Measurements from ENCODE around the gene CEMIP. TPM values are rescaled to one million over a fixed set of nuclear protein-coding genes. Genes with fewer than 3 reads are reported as not detected.

Gene CEMIP
- polyA plus RNA-seq, 2 of the 4 experiments (the other 2 are of a cell fraction): 0.54 to 0.84 TPM

DNA sequence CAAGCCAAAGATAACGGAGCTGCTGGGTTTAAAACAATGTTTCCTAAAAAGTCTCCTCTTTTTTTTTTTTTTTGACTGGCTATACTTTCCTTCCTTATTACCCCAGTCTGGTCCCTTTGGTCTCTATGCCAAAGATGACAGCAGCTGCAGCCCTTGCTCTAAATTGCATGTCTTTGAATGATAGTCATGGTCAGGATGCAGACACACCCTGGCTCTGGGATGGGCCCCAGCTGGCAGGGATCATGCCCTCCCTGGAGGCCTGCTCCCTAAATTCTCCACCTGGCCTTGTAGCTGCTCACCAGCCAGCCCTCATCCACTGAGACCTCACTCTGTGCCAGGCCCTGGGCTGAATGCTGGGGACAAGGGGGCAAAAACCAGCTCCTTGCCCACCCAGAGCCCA is 114.6 kb downstream of the CEMIP start:
- H3K4me1 ChIP-seq: peaks cover 5% of the 10 kb centered on the region; the same call in 1 of the 3 replicates
- CTCF ChIA-PET: interaction anchor here (1.0 to 1.5 kb wide), 2 partner anchors 76 to 198 kb away, joined by 3 to 4 read pairs; no protein-coding TSS in a partner anchor

DNA sequence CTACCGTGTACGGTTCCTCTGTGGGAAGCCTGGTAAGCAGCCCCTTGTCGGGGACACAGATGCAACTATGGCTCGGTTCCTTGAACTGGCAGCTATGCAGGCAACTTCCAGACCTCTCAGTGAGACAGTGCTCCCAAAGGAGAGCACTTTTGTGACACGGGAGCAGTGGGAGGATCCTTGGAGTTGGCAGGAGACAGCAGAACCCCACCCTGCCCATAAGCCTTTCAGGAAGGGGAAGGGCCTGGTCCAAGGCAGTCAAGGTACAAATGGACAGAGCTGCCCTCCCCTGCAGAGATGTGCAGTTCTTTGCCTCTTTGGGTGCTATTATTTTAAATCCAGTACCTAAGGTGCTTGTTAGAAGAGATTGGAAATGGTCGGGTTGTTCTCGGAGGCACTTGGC is 115.9 kb downstream of the CEMIP start:
- POLR2A ChIA-PET: no interaction called here
- no peak for ATAC-seq

More for the DNA sequence above, 114.6 kb downstream of the CEMIP start:
- H3K4me3 ChIP-seq: no peak overlapping the region
- POLR2A ChIA-PET: interaction anchor here (0.6 kb wide), 1 partner anchor 9 kb away, joined by 3 read pairs; no protein-coding TSS in a partner anchor
- DNase-seq (ENCODE audit: low read depth in 1 of 2, low spot score in 1 of 2): no peak
- WGBS (ENCODE audit: missing lambda C conversion rate): 75% methylated on average over 1 of the region's 1 CpG
- ATAC-seq: no peak
- FAIRE-seq: no peak
- H3K4me2 ChIP-seq: no peak overlapping the region
- peaks cover 6% of the 10 kb centered on the region; the same call in 2 of the 3 replicates for H3K9me3 ChIP-seq
- H3K27ac ChIP-seq: no peak overlapping the region
- no peak for TF ChIP-seq BHLHE40 (IDR thresholded peaks at IDR 0.05; ENCODE audit: low read depth, low read length)
- no peak for TF ChIP-seq REST (IDR thresholded peaks at IDR 0.05)
- TF ChIP-seq JUN (IDR thresholded peaks at IDR 0.05): no peak
- no peak for TF ChIP-seq ZSCAN20 (CRISPR knock-in tag; IDR thresholded peaks at IDR 0.05)
- TF ChIP-seq TFCP2L1 (CRISPR knock-in tag; IDR thresholded peaks at IDR 0.05): no peak
- no peak for TF ChIP-seq E2F6 (IDR thresholded peaks at IDR 0.05; ENCODE audit: borderline replicate concordance, low read depth)
- no peak for TF ChIP-seq TP53 (CRISPR knock-in tag; IDR thresholded peaks at IDR 0.05)
- no peak for TF ChIP-seq EHF (CRISPR knock-in tag; IDR thresholded peaks at IDR 0.05)
- TF ChIP-seq HOXB5 (CRISPR knock-in tag; IDR thresholded peaks at IDR 0.05): no peak
- no peak for TF ChIP-seq SREBF2 (IDR thresholded peaks at IDR 0.05)
- no peak for TF ChIP-seq FOXS1 (CRISPR knock-in tag; IDR thresholded peaks at IDR 0.05)
- TF ChIP-seq, protein P1, sequence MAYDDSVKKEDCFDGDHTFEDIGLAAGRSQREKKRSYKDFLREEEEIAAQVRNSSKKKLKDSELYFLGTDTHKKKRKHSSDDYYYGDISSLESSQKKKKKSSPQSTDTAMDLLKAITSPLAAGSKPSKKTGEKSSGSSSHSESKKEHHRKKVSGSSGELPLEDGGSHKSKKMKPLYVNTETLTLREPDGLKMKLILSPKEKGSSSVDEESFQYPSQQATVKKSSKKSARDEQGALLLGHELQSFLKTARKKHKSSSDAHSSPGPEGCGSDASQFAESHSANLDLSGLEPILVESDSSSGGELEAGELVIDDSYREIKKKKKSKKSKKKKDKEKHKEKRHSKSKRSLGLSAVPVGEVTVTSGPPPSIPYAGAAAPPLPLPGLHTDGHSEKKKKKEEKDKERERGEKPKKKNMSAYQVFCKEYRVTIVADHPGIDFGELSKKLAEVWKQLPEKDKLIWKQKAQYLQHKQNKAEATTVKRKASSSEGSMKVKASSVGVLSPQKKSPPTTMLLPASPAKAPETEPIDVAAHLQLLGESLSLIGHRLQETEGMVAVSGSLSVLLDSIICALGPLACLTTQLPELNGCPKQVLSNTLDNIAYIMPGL (CRISPR knock-in tag; IDR thresholded peaks at IDR 0.05; ENCODE audit: borderline replicate concordance): no peak

More for the DNA sequence above, 115.9 kb downstream of the CEMIP start:
- H3K4me2 ChIP-seq: no peak overlapping the region
- no peak for FAIRE-seq
- 71% methylated on average over 7 of the region's 7 CpGs for WGBS (ENCODE audit: missing lambda C conversion rate)
- TF ChIP-seq HEYL (CRISPR knock-in tag; IDR thresholded peaks at IDR 0.05) (no peak), FOSB (CRISPR knock-in tag; IDR thresholded peaks at IDR 0.05) (no peak), MAFK (IDR thresholded peaks at IDR 0.05; ENCODE audit: partially characterized antibody) (no peak), HDAC2 (IDR thresholded peaks at IDR 0.05) (no peak), BCL3 (IDR thresholded peaks at IDR 0.05) (no peak), MAZ (IDR thresholded peaks at IDR 0.05; ENCODE audit: borderline replicate concordance, low read depth, low read length) (no peak), HES2 (IDR thresholded peaks at IDR 0.05) (no peak), USF2 (IDR thresholded peaks at IDR 0.05) (no peak), MYC (IDR thresholded peaks at IDR 0.05; ENCODE audit: borderline replicate concordance, low read length) (no peak), EHF (CRISPR knock-in tag; IDR thresholded peaks at IDR 0.05) (no peak), CHD4 (IDR thresholded peaks at IDR 0.05; ENCODE audit: borderline replicate concordance) (no peak), NR3C1 (IDR thresholded peaks at IDR 0.05) (no peak)
- no peak for DNase-seq (ENCODE audit: low read depth in 1 of 2, low spot score in 1 of 2)
- H3K4me3 ChIP-seq: no peak overlapping the region
- CTCF ChIA-PET: no interaction called here
- H3K9me3 ChIP-seq: peaks cover 6% of the 10 kb centered on the region; the same call in 2 of the 3 replicates
- H3K4me1 ChIP-seq: peaks cover 5% of the 10 kb centered on the region; the same call in 1 of the 3 replicates
- H3K27ac ChIP-seq: no peak overlapping the region
